ENCODE results near the gene RAPGEF1.

The RAPGEF1 gene

DNA sequence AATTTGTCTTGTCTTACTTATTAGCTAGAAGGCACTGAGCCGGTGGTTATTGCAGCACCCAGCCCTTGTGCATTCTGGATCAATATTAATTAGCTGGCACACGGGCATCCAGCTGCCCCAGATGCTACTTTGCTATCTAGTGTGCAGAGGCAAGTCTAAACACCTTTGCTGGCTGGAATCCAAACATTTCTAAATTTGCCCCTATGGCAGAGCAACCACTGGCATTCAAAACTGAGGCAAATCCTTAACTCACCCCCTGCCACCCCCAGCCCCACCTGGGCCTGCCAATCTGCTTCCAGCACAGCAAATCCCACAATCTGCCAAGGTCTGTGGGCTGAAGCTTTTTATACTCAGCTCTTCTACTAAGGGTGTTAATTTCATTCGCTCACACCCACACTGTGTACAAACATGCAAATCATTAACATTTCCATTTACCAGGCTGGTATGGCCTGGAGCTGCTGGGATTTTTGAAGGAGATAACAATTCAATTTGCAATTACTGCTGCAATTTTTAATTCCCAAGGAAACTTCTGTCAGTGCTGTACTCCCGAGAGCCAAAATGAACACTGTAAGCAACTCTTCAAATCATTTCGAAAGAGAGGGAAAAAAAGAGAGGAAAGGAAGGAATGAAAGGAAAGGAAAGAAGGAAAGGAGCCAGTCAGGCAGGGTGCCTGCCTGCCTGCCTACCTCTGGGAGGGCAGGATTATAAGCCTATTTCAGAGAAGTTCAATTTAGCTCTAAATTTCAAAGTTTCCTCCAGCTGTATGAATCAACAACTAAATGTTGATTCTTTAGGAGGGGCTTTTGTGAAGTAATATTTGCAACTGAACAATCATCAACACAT is 35.5 kb downstream of the RAPGEF1 start:
- no peak for DNase-seq

DNA sequence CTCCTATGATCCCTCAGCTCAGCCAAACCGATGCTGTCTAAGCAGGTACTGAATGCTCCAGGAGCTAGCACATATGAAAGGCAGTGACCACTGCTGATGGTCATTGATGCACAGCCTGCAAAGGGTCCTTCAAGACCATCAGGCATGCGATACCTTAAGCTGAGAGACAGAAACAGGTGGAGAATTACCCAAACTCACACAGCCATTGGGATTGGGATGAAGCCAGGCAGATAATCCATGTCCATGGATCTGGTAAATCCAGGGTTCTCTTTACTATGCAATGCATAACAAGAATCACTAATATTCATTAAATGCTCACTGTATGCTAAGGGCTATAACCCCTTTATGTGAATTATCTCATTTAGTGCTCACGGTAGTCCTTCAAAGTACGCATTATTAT is 36.2 kb downstream of the RAPGEF1 start:
- no peak for DNase-seq

DNA sequence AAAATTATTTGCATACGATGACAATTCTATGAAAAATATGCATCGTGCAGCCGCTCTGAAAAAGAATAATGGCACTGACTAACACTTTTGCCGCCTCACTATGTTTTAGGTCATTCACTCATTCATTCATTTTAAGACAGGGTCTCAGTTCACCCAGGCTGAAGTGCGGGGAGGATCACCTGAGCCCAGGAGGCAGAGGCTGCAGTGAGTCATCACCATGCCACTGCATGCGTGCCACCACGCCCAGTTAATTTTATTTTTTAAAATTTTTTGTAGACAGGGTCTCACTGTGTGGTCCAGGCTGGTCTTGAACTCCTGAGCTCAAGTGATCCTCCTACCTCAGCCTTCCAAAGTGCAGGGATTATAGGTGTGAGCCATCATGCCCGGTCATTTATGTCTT is 37.0 kb downstream of the RAPGEF1 start:
- no peak for DNase-seq

DNA sequence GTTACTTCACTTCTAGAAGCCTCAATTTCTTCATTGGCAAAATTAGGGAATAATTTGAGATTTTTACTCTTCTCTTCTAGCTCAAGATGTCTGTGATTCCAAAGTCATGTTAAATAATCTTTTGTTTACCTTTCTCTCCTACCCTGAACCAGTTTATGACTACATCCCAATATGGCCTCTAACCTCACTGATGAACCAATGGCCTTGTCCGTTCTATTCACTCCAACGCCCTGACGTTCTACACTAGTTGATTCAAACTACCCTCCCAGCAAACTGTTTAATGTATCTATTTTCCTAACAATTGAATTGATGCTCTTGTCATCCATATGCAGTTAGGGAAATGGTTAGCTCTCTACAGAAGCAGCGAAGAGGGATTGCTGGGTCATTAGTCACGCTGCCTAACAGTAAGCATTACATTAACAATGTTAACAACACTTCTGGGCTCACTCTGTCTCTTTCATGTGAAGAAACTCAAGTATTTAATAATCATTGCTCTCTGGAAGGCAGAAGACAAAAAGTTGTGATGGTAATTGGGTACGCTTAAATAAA is 38.0 kb downstream of the RAPGEF1 start:
- DNase-seq, result no peak

DNA sequence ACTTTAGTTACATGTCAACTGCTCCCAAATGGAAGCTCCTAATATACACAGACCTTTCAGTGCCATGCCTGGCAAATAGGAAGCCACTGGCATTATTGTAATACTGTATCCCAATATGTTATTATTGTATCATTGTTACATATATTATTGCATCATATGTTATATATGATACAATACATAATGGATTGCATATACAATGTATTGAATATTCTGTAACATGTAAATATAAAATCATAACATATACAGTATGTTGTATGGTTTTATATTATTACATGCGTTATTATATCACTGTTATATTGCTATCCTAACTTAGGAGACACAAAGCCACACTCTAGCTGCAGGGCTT is 38.5 kb downstream of the RAPGEF1 start:
- DNase-seq, result no peak

DNA sequence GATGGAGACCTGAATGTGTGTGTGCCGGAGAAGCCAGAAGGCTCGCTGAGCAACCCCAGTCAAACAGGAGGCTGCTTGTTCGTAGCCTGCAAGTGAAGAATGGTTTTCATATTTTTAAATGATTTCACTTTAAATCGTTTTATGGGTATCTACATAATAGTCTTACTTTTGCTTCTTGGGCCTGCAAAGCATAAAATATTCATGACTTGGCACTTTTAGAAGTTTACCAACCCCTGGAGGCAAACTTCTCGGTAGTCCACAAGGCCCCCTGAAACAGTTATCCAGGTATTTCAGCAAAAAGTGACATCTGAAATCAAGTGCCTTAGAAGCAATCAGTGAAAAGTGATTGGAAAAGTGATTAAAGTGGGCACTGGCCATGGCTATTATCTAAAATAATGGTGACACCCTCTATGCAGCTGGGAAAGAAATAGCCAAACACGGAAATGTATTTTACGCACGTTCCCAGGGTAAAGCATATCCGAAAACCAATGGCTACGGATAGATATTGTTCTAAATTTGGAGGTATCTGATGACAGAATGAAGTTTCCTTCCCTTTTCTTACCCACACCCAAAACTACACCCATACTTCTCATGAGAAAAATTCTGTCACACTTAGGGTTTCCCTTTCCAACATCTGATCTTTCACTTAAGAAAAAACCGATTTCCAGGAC is 39.0 kb downstream of the RAPGEF1 start:
- DNase-seq, result no peak

DNA sequence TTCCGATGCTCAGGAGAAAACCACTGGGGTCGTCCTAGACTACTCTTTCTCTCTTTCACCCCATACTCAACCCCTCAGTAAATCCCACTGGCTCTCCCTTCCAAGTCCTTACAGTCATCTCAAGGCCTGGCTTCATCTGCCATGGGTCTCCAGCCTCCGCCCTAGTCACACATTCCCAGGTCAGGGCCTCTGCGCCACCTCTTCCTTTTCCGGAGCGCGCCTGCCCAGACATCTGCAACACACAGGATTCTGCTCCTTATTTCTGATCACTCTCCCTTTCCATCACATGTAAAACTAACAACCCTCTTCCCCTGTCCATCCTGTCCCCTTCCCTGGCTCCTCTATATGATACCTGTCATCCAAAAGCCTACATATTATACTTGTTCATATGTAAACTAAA is 39.8 kb downstream of the RAPGEF1 start:
- DNase-seq, result no peak

DNA sequence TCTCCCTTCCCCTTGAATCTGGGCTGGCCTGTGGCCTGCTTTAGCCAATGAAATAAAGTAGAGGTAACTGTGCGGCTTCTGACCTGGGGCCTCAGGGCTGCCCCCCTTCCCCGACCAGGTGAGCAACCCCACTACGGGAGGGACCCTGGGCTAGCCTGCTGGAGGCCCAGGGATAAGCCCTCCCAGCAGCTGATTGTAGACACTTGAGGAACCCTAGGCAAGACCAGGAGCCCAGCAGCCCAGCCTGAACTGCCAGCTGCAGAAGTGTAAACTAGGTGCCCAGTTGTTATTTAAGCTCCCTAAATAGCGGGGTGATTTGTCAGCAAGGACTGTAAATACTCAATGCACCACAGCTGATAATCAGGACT is 41.3 kb downstream of the RAPGEF1 start:
- DNase-seq, result no peak

DNA sequence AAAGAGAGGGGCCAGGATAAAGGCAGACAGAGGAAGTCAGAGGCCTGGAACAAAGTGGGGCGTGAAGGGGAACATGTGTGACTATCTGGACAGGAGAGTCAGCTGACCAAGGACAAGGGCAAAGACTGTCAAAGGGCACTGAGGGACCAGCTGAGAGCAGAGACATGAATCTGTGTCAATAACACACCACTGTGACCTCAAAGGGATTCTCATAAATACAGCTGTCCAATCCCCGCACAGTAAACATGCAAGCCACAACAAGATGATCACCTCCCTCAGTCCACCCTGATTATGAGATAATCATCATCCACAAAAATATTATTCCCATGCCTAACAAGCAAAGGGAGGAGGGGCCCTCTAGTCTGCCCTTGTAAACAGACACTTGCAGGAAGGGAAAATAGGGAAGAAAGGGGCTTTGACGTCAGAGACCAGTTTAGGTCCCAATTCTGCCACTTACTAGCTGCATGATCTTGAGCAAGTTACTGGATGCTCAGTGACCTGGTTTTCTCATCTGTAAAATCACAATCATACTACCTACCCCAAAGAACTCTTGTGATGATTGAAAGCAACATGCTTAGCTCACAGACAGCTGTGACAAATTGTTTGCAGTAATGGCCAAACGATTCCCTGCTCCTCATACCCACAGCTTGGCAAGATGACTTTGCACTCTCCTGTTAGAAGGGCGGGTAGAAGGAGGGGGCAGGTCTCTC is 41.8 kb downstream of the RAPGEF1 start:
- DNase-seq, result no peak

DNA sequence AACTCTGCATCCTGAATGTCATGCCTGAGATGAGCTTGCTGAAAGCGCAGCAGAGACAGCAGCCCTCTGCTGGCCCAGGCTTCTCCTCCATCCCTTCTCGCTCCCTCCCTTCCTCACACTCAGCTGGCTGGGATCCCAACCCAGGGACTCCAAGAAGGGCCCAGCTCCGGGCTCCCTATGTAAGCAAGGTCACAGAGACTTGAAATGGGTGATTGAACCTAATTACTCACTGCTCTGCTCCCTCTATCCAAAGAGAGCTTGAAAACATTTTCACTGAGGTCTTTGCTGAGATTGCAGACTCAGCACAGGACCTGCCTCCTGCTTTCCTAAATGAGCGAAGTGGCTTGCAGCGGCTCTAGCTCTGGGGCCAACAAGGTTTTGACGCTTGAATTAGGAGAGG is 42.8 kb downstream of the RAPGEF1 start:
- DNase-seq, result peak; percentile 73

DNA sequence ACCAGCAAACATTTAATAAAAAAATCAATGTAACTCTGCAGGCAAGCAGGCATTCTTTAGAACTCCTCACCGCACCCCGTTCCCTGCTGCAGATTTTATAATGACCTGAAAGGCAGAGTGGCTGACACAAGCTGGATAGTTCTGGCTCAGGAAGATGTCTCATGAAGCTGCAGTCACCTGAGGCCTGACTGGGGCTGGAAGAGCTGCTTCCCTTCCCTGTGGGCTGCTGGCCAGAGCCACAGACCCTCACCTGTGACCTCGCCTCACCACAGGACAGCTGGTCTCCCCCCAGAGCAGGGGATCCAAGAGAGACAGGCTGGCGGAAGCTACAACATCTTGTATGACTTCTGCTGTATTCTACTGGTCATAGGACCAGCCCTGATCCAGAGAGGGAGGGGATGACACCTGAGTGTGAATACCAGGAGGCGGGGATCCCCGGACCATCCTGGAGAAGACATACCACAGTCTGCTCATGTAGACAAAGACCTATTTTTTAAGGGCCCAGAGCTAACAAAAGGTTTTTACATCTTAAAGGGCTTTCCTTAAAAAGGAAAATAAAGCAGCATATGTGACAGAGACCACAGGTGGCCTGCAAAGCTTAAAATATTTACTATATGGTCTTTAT is 43.9 kb downstream of the RAPGEF1 start:
- DNase-seq, result no peak

DNA sequence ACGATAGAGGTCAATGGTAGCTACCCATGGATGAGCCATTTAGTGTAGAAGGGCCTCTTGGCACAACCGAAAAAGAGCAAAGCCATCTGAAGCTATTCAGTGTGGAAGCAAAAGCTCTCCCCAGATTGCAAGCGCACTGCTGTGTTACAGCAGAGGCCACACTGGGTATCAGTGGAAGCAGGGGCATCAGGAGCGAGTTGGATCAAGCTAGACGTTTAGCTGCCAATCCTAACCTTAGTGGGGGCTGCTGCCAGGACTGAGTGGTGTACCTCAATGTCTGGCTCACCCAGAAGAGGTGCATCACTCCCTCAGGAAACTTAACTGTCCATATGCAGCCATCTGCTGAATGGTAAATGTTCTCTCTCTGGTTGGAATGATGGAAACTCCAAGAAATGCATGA is 44.5 kb downstream of the RAPGEF1 start:
- no peak for DNase-seq

DNA sequence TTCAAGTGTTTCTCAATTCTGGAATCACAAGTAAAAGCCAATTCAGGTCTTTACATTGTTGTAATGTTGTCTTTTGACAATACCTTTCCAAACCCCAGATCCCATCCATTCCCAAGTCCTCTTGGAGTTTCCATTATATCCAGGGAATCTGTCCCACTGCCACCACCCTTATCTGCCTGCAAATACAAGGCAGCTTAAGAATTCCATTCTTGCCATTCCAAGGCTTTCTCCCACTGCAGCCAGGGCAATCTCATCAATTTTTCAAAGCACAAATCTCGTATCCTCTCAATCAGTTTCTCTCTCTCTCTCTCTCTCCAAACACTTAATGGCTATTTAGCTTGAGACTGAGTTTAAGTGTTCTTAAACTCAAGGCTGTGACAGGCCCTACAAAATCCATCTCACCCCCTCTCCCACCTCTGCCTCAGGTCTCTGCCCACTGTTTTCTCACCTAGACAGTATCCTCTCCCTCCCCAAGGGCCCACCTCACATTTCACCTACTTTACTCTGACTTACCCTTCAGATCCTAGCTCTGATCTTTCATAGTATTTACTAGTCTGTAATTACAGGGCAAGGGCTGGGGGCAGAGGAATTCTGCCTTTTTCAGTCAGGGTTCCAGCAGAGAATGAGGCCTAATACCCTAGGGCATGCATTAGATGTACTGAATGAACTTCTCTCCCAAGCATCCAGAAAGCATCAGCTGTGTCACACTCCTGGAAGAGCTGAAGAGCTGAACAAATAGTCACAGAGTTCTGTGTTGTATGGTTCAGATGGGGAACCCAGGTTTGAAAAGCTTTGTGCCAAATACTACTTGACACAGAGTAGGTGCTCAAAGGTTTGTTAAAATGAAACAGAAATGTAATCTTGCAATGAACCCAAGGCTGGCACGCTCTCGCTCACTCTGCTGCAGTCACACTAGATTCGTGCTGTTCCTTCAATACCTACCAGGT is 46.0 kb downstream of the RAPGEF1 start:
- peak; percentile 84 for DNase-seq

DNA sequence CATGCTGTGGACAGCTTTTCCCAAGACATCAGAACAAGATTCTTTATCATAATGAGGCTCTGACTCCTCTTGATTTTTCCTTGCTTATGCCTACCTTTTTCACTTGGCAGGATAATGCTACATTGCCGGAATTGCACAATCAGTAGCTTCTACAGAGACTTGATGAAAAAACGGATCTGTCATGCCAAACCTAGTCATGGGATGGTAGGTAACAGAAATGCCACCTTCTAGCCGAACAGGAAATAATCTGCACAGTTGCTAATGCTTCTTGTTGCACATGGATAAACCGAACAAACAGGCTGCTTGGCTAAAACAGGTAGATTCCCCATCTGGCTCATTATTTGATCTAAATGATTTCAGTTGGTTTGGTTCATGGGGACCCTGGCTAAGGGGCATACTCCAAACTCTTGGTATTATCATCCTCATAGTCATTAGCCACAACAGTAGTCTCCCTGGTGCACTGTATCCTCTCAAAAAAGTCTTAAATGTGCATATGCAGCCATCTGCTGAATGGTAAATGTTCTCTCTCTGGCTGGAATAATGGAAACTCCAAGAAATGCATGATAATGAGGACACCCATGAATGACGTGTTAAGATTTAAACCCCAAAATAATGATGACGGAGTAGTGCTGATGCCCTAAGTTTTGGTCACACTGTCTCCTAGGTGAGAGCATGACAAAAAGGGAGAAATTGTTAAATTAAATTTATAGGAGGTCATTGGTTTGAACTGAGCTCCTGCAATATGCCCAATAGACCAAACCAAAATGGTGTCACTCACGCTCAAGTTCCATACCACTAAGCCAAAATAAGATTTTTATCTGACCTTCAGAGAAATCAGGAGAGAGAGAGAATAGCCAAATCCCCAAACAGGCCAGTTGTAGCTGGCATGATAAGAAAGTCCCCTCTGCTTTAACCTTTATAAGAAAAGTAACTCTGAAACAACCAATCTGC is 47.0 kb downstream of the RAPGEF1 start:
- no peak for DNase-seq

DNA sequence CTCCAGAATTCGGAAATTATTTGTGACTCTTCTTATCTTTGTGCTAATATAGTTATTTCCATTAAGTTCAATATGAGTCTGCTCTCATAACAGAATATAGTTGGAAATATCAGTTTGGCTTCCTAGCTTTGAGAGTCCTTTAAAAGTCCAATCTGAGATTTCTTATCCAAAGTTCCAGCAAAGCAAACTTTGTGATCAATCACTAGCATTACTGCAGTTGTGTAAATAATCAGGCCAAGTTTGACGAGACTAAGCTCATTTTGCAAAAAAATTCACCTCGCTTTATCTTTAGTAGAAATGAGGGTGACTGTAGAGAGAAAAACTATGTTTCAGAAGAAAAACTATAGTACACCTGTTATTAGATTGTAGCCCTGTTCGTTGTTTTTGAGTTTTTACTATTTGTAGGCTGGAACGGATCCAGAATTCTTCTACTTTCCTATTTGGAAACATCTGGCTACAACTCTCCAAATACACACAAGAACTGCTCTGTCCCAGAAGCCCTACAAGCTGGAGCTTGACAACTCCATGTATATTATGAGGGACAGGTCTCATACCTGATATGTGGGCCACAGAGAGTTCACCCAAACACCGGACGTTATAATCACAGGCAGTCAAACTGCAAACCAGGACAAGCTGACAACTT is 47.8 kb downstream of the RAPGEF1 start:
- DNase-seq, result no peak

DNA sequence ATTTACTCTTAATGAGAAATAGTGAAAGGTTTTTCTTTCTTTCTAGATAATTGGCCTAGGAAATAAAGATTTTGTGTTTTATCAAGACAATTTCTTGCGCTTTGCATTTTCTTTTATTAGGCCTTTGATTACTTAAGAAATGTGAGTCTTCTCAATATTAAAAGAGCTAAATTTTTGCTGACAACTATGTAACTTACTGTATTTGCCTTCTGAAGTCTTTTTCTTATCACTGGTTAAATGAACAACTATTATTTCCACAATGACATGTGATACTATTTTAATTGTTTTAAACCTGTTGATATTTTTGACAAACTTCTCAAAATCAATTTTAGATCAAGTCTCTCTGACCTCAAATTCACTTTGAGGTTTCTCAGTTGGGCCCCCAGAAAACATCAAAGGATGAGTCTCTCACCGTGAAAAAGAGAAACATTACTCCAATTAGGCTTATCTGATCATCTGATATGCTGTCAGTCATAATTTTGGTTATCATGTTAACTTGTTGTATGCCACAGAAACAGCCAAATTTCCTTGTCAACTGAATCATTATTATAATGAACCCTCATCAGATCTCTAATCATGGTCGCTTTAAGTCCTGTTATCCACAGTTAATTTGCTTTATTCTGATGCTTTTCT is 48.8 kb downstream of the RAPGEF1 start:
- DNase-seq, result no peak

DNA sequence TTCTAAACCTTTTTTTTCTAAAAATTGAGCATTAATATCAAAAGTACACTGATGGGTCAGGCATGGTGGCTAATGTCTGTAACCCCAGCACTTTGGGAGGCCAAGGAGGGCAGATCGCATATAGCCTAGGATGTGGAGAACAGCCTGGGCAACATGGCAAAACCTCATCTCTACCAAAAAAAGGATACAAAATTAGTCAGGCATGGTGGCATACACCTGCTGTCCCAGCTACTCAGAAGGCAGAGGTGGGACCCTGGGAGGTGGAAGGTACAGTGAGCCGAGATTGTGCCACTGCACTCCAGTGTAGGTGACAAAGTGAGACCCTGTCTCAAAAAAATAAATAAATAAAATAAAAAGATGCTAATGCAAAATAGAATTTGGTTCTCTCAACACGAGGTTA is 49.4 kb downstream of the RAPGEF1 start:
- no peak for DNase-seq

DNA sequence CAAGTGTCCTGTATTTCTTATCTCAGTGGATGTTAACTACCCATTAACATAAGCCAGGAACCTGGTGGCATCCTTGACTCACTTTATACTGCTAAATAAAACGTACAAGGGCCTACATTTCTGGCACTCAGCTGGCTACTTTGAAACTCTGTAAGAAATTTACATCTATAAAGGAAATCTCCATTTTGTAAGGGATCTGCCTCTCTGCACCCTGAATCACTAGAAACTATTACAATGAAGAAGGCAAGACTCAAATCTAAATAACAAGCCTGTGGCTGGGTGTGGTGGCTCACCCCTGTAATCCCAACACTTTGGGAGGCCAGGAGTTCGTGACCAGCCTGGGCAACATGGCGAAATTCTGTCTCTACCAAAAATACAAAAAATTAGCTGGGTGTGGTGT is 51.5 kb downstream of the RAPGEF1 start:
- DNase-seq, result no peak

DNA sequence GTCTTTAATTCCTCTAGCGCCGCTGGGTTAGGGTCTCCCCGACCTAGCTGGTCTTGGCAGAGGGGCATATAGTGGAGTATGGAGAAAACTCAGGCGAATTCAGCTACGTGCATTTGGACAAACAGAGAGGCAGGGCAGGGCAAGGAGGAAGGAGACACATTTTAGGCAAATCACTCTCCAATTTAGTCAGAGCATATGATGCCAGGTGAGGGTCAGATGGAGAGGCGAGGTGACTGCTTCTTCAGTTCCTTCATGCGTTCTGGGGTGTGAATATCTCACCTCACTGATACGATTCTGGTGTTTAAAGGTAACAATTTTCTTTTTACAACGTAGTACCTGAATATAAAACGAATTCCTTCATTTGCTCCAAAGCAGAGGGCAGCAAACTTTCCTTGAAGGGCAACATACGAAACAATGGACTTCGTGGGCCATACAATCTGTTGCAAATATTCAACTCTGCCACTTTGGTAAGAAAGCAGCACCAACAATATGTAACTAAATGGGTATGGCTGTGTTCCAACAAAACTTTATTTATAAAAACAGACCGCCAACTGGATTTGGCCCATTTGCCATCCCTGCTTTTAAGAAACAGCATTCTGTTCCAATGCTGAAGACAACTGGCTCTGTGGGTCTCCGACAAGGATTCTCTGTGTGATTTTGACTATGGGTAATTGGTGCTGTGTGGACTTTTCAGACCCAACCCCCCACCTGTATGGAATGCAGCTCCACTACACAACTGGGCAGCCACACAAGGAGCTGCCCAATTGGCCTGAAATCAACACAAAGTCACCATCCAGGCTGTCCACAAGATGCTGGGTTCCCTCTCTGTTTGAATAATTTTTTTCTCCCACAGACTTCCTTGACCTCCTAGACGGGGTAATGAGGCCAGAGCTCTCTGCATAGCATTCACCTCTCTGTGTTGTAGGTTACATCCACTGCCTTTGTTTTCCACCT is 53.8 kb downstream of the RAPGEF1 start:
- no peak for DNase-seq
